ENCODE data around the gene ADRM1.

- TF ChIP-seq, protein P1, sequence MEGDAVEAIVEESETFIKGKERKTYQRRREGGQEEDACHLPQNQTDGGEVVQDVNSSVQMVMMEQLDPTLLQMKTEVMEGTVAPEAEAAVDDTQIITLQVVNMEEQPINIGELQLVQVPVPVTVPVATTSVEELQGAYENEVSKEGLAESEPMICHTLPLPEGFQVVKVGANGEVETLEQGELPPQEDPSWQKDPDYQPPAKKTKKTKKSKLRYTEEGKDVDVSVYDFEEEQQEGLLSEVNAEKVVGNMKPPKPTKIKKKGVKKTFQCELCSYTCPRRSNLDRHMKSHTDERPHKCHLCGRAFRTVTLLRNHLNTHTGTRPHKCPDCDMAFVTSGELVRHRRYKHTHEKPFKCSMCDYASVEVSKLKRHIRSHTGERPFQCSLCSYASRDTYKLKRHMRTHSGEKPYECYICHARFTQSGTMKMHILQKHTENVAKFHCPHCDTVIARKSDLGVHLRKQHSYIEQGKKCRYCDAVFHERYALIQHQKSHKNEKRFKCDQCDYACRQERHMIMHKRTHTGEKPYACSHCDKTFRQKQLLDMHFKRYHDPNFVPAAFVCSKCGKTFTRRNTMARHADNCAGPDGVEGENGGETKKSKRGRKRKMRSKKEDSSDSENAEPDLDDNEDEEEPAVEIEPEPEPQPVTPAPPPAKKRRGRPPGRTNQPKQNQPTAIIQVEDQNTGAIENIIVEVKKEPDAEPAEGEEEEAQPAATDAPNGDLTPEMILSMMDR (conservative IDR thresholded peaks at IDR 0.05; ENCODE audit: low read depth in 2 of 2) = no peak
- TF ChIP-seq REST (IDR thresholded peaks at IDR 0.05; ENCODE audit: unreplicated experiment) (no peak), POLR2AphosphoS5 (IDR thresholded peaks at IDR 0.05; ENCODE audit: low read depth) (no peak), JUNB (IDR thresholded peaks at IDR 0.05; ENCODE audit: unreplicated experiment) (no peak), EZH2 (IDR thresholded peaks at IDR 0.05; ENCODE audit: low read depth, unreplicated experiment) (no peak)
Measured at GRCh38 chr20:62354811-62355341, 52.1 kb downstream of the ADRM1 start.

Measured in GM23338 (cell line).